ENCODE results near the gene PIKFYVE.
"Not testable (repeated sequence)": the region's sequence is repeated elsewhere in the genome, so short reads cannot be mapped to it uniquely, and the experiment has no call there.

Gene PIKFYVE

GRCh38 chr2:208265801-208266552 is at the start of gene PIKFYVE:
PIKFYVE (plus strand) TSS chr2:208266255; CDS start chr2:208271520, 5,265 bp downstream.
- DNase-seq, result peak; percentile 95

- DNase-seq, result not testable (repeated sequence)
These were observed 44.2 kb upstream of the PIKFYVE start for GRCh38 chr2:208221873-208222272.

- DNase-seq, result no peak
These were observed 43.7 kb upstream of the PIKFYVE start for GRCh38 chr2:208222351-208222750.

- no peak for DNase-seq
These were observed 41.3 kb upstream of the PIKFYVE start for GRCh38 chr2:208224802-208225201.

GRCh38 chr2:208227581-208228232 is 38.3 kb upstream of the PIKFYVE start:
- DNase-seq, result no peak

- no peak for DNase-seq
These were observed 37.6 kb upstream of the PIKFYVE start for GRCh38 chr2:208228476-208228875.

- no peak for DNase-seq
These were observed 31.3 kb upstream of the PIKFYVE start for GRCh38 chr2:208234786-208235185.

- no peak for DNase-seq
These were observed 30.2 kb upstream of the PIKFYVE start for GRCh38 chr2:208235860-208236259.

- DNase-seq, result no peak
These were observed 26.1 kb upstream of the PIKFYVE start for GRCh38 chr2:208239770-208240493.

GRCh38 chr2:208240619-208241209 is 25.3 kb upstream of the PIKFYVE start:
- no peak for DNase-seq

- no peak for DNase-seq
These were observed 21.6 kb upstream of the PIKFYVE start for GRCh38 chr2:208244422-208244821.

- no peak for DNase-seq
These were observed 20.3 kb upstream of the PIKFYVE start for GRCh38 chr2:208245746-208246145.

- DNase-seq, result no peak
These were observed 17.5 kb upstream of the PIKFYVE start for GRCh38 chr2:208248601-208249000.

- DNase-seq, result no peak
These were observed 16.8 kb upstream of the PIKFYVE start for GRCh38 chr2:208249296-208249695.

- no peak for DNase-seq
These were observed 15.7 kb upstream of the PIKFYVE start for GRCh38 chr2:208250388-208250787.

GRCh38 chr2:208251098-208251497 is 15.0 kb upstream of the PIKFYVE start:
- DNase-seq, result no peak

- DNase-seq, result no peak
These were observed 13.2 kb upstream of the PIKFYVE start for GRCh38 chr2:208252716-208253492.

- no peak for DNase-seq
These were observed 12.4 kb upstream of the PIKFYVE start for GRCh38 chr2:208253600-208254117.

- peak; percentile 62 for DNase-seq
These were observed 11.8 kb upstream of the PIKFYVE start for GRCh38 chr2:208254118-208254870.

- DNase-seq, result peak; percentile 83
These were observed 11.0 kb upstream of the PIKFYVE start, which contains the start of gene IDH1 for GRCh38 chr2:208254871-208255556. IDH1 (minus strand) TSS chr2:208255071; CDS start chr2:208251551, 3,520 bp downstream.

Measured in NK-92 treated with Interleukin-12 subunit alpha and Interleukin-12 subunit beta, amount 100 ng/mL, for 24 hours (cell line).